K562 (cell line): ENCODE data around the gene NSMCE1. TPM values are rescaled to one million over a fixed set of nuclear protein-coding genes. Genes with fewer than 3 reads are reported as not detected.
A peak's percentile ranks its signal among the peaks of the same experiment; 100 is the strongest.

Experiments used
- ATAC-seq: fragments of 200-7000 bp; cut with Tn5 transposase; 3 replicates; pipeline ENCODE4 v1.9.1; 2020; ENCODE audit warnings: moderate library complexity
- BruUV-seq: library from RNA; stranded (reverse); fragments of 400-500 nt; replicated peaks from 2 replicates; lab custom pipeline; 2021; lab: Mats Ljungman, UMichigan
- CTCF ChIA-PET: fragments of 300-600 bp; formaldehyde crosslinking; extraction: SDS; loops from one replicate; lab custom pipeline; 2021; ENCODE audit warnings: low intra/inter-chr PET ratio; lab: Yijun Ruan, JAX
- POLR2A ChIA-PET: fragments of 300-600, 350-650 bp; sonication (Branson Sonifier 250); formaldehyde crosslinking; extraction: SDS; loops from one replicate; lab custom pipeline; 2021; ENCODE audit warnings: antibody characterized with exemption, inconsistent platforms; lab: Yijun Ruan, JAX
- DNase-seq, 4 experiments: peaks; one replicate each; pipeline versions ENCODE4 v3.0.0 to v3.0.0-alpha.2; 2011 to 2018; ENCODE audit warnings: low spot score in 3 of 4, mixed read lengths in 3 of 4; ENCODE audit errors: extremely low read depth in 1 of 4
- FAIRE-seq: peaks from 2 replicates; lab custom pipeline; 2011; peaks lifted over from hg19 to GRCh38; lab: Jason Lieb, UNC
- H2AFZ ChIP-seq: 2 replicates; pipeline ENCODE4 v1.6.0; 2011; ENCODE audit warnings: low read depth, low read length, control low read depth, inconsistent platforms
- H3K27ac ChIP-seq: fragments of 200-600 bp; 3 replicates; pipeline ENCODE4 v1.8.0; 2011; ENCODE audit warnings: low read depth, mild to moderate bottlenecking, control low read depth, inconsistent platforms, low read length, moderate library complexity, mixed read lengths; ENCODE audit errors: extremely low read depth
- H3K27me3 ChIP-seq, 2 experiments: fragments of 300-600 bp in 1 of 2; 2 replicates in 1 of 2; 3 replicates in 1 of 2; pipeline versions ENCODE4 v1.6.0 to v1.8.0; 2011; ENCODE audit warnings: inconsistent platforms in 2 of 2, low read length in 2 of 2, mild to moderate bottlenecking in 1 of 2, mixed read lengths in 1 of 2, moderate library complexity in 1 of 2; ENCODE audit not compliant: control insufficient read depth in 2 of 2, insufficient read depth in 2 of 2
- H3K36me3 ChIP-seq: fragments of 300-600 bp; 3 replicates; pipeline ENCODE4 v1.8.0; 2011; ENCODE audit warnings: mild to moderate bottlenecking, low read length, inconsistent platforms; ENCODE audit not compliant: control insufficient read depth, insufficient read depth
- H3K4me1 ChIP-seq, 2 experiments: fragments of 200-600 bp in 1 of 2; replicated peaks in 1 of 2; 2 replicates in 1 of 2; 3 replicates in 1 of 2; pipeline versions ENCODE4 v1.5.1 to v1.8.0; 2011; ENCODE audit warnings: inconsistent platforms in 2 of 2, low read length in 2 of 2, mild to moderate bottlenecking in 1 of 2, mixed read lengths in 1 of 2, moderate library complexity in 1 of 2; ENCODE audit not compliant: control insufficient read depth in 2 of 2, insufficient read depth in 2 of 2
- H3K4me2 ChIP-seq: 2 replicates; pipeline ENCODE4 v1.6.1; 2011; ENCODE audit warnings: low read length, control low read depth, inconsistent platforms, mixed read lengths; ENCODE audit not compliant: insufficient read depth
- H3K4me3 ChIP-seq: fragments of 200-600 bp; sonication (generic), shearing (Covaris generic); 2 replicates; pipeline ENCODE4 v1.5.1; 2016; ENCODE audit warnings: control low read depth, inconsistent platforms
- H3K79me2 ChIP-seq: fragments of 200-600 bp; 3 replicates; pipeline ENCODE4 v1.8.0; 2011; ENCODE audit warnings: low read length, inconsistent platforms; ENCODE audit not compliant: control insufficient read depth, insufficient read depth
- H3K9ac ChIP-seq, 2 experiments: 2 replicates each; pipeline versions ENCODE4 v1.6.0 to v1.6.1; 2011; ENCODE audit warnings: low read depth in 2 of 2, low read length in 2 of 2, control low read depth in 1 of 2, inconsistent platforms in 1 of 2, mild to moderate bottlenecking in 1 of 2, mixed read lengths in 1 of 2; ENCODE audit not compliant: insufficient read depth in 1 of 2
- H3K9me1 ChIP-seq: one replicate; pipeline ENCODE4 v1.6.0; 2011; ENCODE audit warnings: inconsistent platforms, mild to moderate bottlenecking, low read length, moderate library complexity; ENCODE audit not compliant: control insufficient read depth, insufficient read depth
- H3K9me3 ChIP-seq: replicated peaks from 2 replicates; pipeline ENCODE4 v1.5.1; 2011; ENCODE audit warnings: low read depth, low read length, inconsistent platforms; ENCODE audit not compliant: control insufficient read depth, insufficient read depth
- H4K20me1 ChIP-seq: replicated peaks from 2 replicates; pipeline ENCODE4 v1.6.1; 2011; ENCODE audit warnings: low read length, inconsistent platforms, mixed read lengths; ENCODE audit not compliant: control insufficient read depth, insufficient read depth
- ATF1 ChIP-seq, 2 experiments: fragments of 450-650 bp in 1 of 2; IDR thresholded peaks; 2 replicates each; pipeline ENCODE4 v1.6.1; 2016; ENCODE audit warnings: missing compliant biosample characterization in 1 of 2, missing genetic modification characterization in 1 of 2
- BCL6 ChIP-seq: fragments of 250-450 bp; sonication (Bioruptor Pico); IDR thresholded peaks from 2 replicates; pipeline ENCODE4 v1.4.0; 2020
- CREM ChIP-seq: IDR thresholded peaks from 2 replicates; pipeline ENCODE4 v1.6.1; 2014; ENCODE audit warnings: antibody characterized with exemption, low read depth
- ETS2 ChIP-seq: IDR thresholded peaks from 2 replicates; pipeline ENCODE4 v1.6.1; 2016; ENCODE audit warnings: borderline replicate concordance, missing genetic modification characterization, mild to moderate bottlenecking, moderate library complexity, missing compliant biosample characterization; ENCODE audit not compliant: poor library complexity, severe bottlenecking
- JUND ChIP-seq, 2 experiments: IDR thresholded peaks; 2 replicates in 1 of 2; 3 replicates in 1 of 2; pipeline ENCODE4 v1.6.1; 2011; ENCODE audit warnings: borderline replicate concordance in 2 of 2, low read depth in 2 of 2, low read length in 2 of 2, improper control_type of control experiment in 1 of 2, missing biosample characterization in 1 of 2, missing genetic modification characterization in 1 of 2, missing genetic modification reagents in 1 of 2
- KLF6 ChIP-seq: fragments of 250-450 bp; sonication (Bioruptor Pico); IDR thresholded peaks from 2 replicates; pipeline ENCODE4 v1.4.0; 2020; ENCODE audit warnings: mild to moderate bottlenecking, moderate library complexity, borderline replicate concordance
- MXI1 ChIP-seq: IDR thresholded peaks from 2 replicates; pipeline ENCODE4 v1.6.1; 2011; ENCODE audit warnings: low read depth, mild to moderate bottlenecking, improper control_type of control experiment, low read length
- MYBL2 ChIP-seq, 2 experiments: fragments of 450-650 bp in 1 of 2; sonication (generic) in 1 of 2; formaldehyde crosslinking in 1 of 2; IDR thresholded peaks; 2 replicates each; pipeline versions ENCODE4 v1.6.1 to v1.8.1; 2017 to 2022; ENCODE audit warnings: borderline replicate concordance in 1 of 2, inconsistent platforms in 1 of 2, low read depth in 1 of 2, mild to moderate bottlenecking in 1 of 2, missing genetic modification reagents in 1 of 2, moderate library complexity in 1 of 2
- NEUROD1 ChIP-seq: fragments of 150-350 bp; IDR thresholded peaks from 2 replicates; pipeline ENCODE4 v1.6.1; 2014; ENCODE audit warnings: borderline replicate concordance, low read length, low read depth; ENCODE audit not compliant: partially characterized antibody
- SMARCA5 ChIP-seq: fragments of 450-650 bp; IDR thresholded peaks from 2 replicates; pipeline ENCODE4 v1.6.1; 2016
- SMARCB1 ChIP-seq: IDR thresholded peaks from 2 replicates; pipeline ENCODE4 v1.6.1; 2011; ENCODE audit warnings: improper control_type of control experiment, low read depth; ENCODE audit not compliant: insufficient read length
- STAT5A ChIP-seq: IDR thresholded peaks from 2 replicates; pipeline ENCODE4 v1.6.1; 2012; ENCODE audit warnings: low read length, inconsistent platforms, borderline replicate concordance
- ZFPM2 ChIP-seq: fragments of 250-450 bp; sonication (Bioruptor Pico); IDR thresholded peaks from 2 replicates; pipeline ENCODE4 v1.5.1; 2022; ENCODE audit warnings: mild to moderate bottlenecking
- WGBS: fragments of 100-300 bp; shearing (Covaris generic); methylation state at CpG from one replicate; pipeline ENCODE4 v1.1.6; 2016; ENCODE audit warnings: low coverage, mixed read lengths; ENCODE audit not compliant: insufficient coverage; ENCODE audit errors: missing lambda C conversion rate; 5-methylcytosine and 5-hydroxymethylcytosine counted together
- in situ Hi-C: fragments of 300-500 bp; cut with MboI; formaldehyde crosslinking; loops from 4 replicates; pipeline ENCODE4 v1.15.0; 2018; ENCODE audit warnings: inconsistent platforms, mixed read lengths
- intact Hi-C: fragments of 100-400 bp; cut with micrococcal nuclease; formaldehyde crosslinking; loops from 2 replicates; pipeline ENCODE4 v1.14.2; 2022
- polyA plus RNA-seq, 8 experiments: library from polyadenylated mRNA; depleted of rRNA in 4 of 8; stranded (reverse) in 5 of 8; unstranded in 3 of 8; fragments of >200 nt; fragmentation: Nextera tagmentation in 2 of 8; fragmentation: Illumina TruSeq in 1 of 8; extraction: Ambion mirVana in 2 of 8; extraction: Trizol in 1 of 8; gene quantifications; 2 replicates each; pipeline versions ENCODE4 v1.2.1 to v1.2.3, GENCODE V29; 2011 to 2014; ENCODE audit warnings: inconsistent platforms in 1 of 8, missing spikeins in 1 of 8
- total RNA-seq, 7 experiments: library from RNA; depleted of rRNA in 6 of 7; stranded (reverse); fragments of >200 nt in 6 of 7; fragmentation: Illumina TruSeq in 2 of 7; extraction: Trizol in 2 of 7; gene quantifications; 2 replicates each; pipeline versions ENCODE4 v1.2.1 to v1.2.3, GENCODE V29; 2011 to 2021; ENCODE audit warnings: low replicate concordance in 1 of 7
- TF ChIP-seq, protein P1 (sequence below): fragments of 450-650 bp; IDR thresholded peaks from 2 replicates; pipeline ENCODE4 v1.6.1; 2014; ENCODE audit warnings: low read depth, mild to moderate bottlenecking, moderate library complexity, borderline replicate concordance
- TF ChIP-seq, protein P2 (sequence below): sonication (generic); formaldehyde crosslinking; IDR thresholded peaks from 2 replicates; pipeline ENCODE4 v1.8.0; 2022; ENCODE audit warnings: missing genetic modification reagents, mild to moderate bottlenecking, moderate library complexity, borderline replicate concordance
- TF ChIP-seq, protein P3 (sequence below): fragments of 450-650 bp; conservative IDR thresholded peaks from 2 replicates; pipeline ENCODE4 v1.6.1; 2016; ENCODE audit warnings: missing genetic modification characterization, low read depth, mild to moderate bottlenecking, control low read depth, missing compliant biosample characterization

Gene NSMCE1
- total and polyA plus RNA-seq, 9 of the 15 experiments (the other 6 are each of a cell fraction or from before 2014, with no cell fraction given) = 52.1 to 163 (median 61.5) TPM

DNA sequence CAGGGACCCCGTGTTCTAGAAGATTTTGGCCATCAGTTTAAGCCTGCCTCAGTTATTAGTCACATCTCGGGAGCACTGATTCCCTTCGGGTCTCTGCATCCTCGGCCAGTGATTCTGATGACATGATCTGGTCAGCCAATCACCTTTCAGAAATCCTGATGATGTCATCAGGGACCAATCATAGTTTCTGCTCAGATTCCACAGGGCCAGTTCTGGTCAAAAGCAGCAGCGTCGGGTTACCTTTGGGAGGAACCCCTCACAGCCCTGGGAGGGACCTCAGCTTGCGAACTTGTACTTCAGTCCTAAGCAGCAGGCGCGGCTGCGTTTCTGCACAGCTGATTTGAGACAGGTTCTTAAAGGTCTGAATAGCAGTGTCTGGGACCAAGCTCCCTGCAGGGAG lies 51.3 kb downstream of the NSMCE1 start (continued):
- TF ChIP-seq JUND (IDR thresholded peaks at IDR 0.05; ENCODE audit: borderline replicate concordance, low read depth, low read length) = peak; percentile 30; the same call in 1 of the 2 replicates
- TF ChIP-seq JUND (tag; IDR thresholded peaks at IDR 0.05; ENCODE audit: borderline replicate concordance, low read depth, low read length) = peak; percentile 38; the same call in 1 of the 3 replicates
- TF ChIP-seq, protein P1, sequence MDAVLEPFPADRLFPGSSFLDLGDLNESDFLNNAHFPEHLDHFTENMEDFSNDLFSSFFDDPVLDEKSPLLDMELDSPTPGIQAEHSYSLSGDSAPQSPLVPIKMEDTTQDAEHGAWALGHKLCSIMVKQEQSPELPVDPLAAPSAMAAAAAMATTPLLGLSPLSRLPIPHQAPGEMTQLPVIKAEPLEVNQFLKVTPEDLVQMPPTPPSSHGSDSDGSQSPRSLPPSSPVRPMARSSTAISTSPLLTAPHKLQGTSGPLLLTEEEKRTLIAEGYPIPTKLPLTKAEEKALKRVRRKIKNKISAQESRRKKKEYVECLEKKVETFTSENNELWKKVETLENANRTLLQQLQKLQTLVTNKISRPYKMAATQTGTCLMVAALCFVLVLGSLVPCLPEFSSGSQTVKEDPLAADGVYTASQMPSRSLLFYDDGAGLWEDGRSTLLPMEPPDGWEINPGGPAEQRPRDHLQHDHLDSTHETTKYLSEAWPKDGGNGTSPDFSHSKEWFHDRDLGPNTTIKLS = no peak
- TF ChIP-seq ATF1 (CRISPR knock-in tag; IDR thresholded peaks at IDR 0.05) = no peak
- peak; percentile 57 for TF ChIP-seq ATF1 (tag; IDR thresholded peaks at IDR 0.05)
- peak; percentile 18; the same call in 1 of the 2 replicates for TF ChIP-seq CREM
- TF ChIP-seq SMARCA5 = no peak

- Histone ChIP-seq H3K79me2 (no peaks in the 10 kb centered on the region), H3K36me3 (peaks cover 13% of the 10 kb centered on the region; the same call in 1 of the 3 replicates)
- TF ChIP-seq STAT5A (no peak), ZFPM2 (CRISPR knock-in tag) (no peak), NEUROD1 (no peak), MYBL2 (IDR thresholded peaks at IDR 0.05; ENCODE audit: low read depth) (no peak), MYBL2 (CRISPR knock-in tag; IDR thresholded peaks at IDR 0.05; ENCODE audit: borderline replicate concordance) (no peak), KLF6 (CRISPR knock-in tag) (no peak), SMARCB1 (no peak), MXI1 (no peak), ETS2 (no peak), BCL6 (CRISPR knock-in tag) (no peak)
- TF ChIP-seq, protein P2, sequence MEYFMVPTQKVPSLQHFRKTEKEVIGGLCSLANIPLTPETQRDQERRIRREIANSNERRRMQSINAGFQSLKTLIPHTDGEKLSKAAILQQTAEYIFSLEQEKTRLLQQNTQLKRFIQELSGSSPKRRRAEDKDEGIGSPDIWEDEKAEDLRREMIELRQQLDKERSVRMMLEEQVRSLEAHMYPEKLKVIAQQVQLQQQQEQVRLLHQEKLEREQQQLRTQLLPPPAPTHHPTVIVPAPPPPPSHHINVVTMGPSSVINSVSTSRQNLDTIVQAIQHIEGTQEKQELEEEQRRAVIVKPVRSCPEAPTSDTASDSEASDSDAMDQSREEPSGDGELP (CRISPR knock-in tag) = no peak
- TF ChIP-seq, protein P3, sequence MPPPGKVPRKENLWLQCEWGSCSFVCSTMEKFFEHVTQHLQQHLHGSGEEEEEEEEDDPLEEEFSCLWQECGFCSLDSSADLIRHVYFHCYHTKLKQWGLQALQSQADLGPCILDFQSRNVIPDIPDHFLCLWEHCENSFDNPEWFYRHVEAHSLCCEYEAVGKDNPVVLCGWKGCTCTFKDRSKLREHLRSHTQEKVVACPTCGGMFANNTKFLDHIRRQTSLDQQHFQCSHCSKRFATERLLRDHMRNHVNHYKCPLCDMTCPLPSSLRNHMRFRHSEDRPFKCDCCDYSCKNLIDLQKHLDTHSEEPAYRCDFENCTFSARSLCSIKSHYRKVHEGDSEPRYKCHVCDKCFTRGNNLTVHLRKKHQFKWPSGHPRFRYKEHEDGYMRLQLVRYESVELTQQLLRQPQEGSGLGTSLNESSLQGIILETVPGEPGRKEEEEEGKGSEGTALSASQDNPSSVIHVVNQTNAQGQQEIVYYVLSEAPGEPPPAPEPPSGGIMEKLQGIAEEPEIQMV (tag) = no peak
These were observed 52.2 kb downstream of the NSMCE1 start for GRCh38 chr16:27216297-27216885.

More at GRCh38 chr16:27216297-27216885, 52.2 kb downstream of the NSMCE1 start:
- no peaks in the 10 kb centered on the region for H3K9me3 ChIP-seq
- in situ Hi-C loops = no loop called here
- H3K9me1 ChIP-seq = no peaks in the 10 kb centered on the region
- H4K20me1 ChIP-seq = 0 out of 2 replicates have a peak, but pooled peaks cover 3% of the 10 kb centered on the region
- no peak overlapping the region for H3K27ac ChIP-seq
- intact Hi-C loops = no loop called here
- H3K4me1 ChIP-seq = no peaks in the 10 kb centered on the region; a peak in 1 of 5 replicates
- BruUV-seq = no TSS peak
- no peaks in the 10 kb centered on the region for H3K27me3 ChIP-seq
- ATAC-seq (no peak), DNase-seq (no peak), FAIRE-seq (no peak)
- CTCF ChIA-PET = no interaction called here
- H3K4me3 ChIP-seq = no peak overlapping the region
- H3K9ac ChIP-seq = no peak overlapping the region
- no peak overlapping the region for H2AFZ ChIP-seq
- H3K4me2 ChIP-seq = no peak overlapping the region
- POLR2A ChIA-PET = interaction anchor here (0.7 to 1.4 kb wide), 2 partner anchors 11 to 13 kb away, joined by 3 to 4 read pairs; partner anchors contain the start of gene KDM8
- WGBS = 90% methylated on average over 15 of the region's 16 CpGs
